Cardiac muscle cell (in vitro differentiated cells and primary cell): Measurements from ENCODE around the gene FRS3. TPM values are rescaled to one million over a fixed set of nuclear protein-coding genes. Genes with fewer than 3 reads are reported as not detected.
A peak's percentile ranks its signal among the peaks of the same experiment; 100 is the strongest.

Experiments used
- DNase-seq, 2 donors: peaks; one replicate each; pipeline versions ENCODE4 v3.0.0 to v3.0.0-alpha.2; 2010 to 2017; ENCODE audit warnings: low read depth in 1 of 2, low spot score in 1 of 2
- H3K27ac ChIP-seq: fragments of 200-600 bp; sonication (generic); 2 replicates; pipeline ENCODE4 v1.5.1; 2016
- H3K27me3 ChIP-seq: fragments of 200-600 bp; sonication (generic); 2 replicates; pipeline ENCODE4 v1.6.0; 2016; ENCODE audit warnings: control low read depth
- H3K36me3 ChIP-seq: fragments of 200-600 bp; sonication (generic); 2 replicates; pipeline ENCODE4 v1.5.1; 2016; ENCODE audit warnings: control low read depth
- H3K4me1 ChIP-seq: fragments of 200-600 bp; sonication (generic); 2 replicates; pipeline ENCODE4 v1.8.1; 2017; ENCODE audit warnings: low read depth, mild to moderate bottlenecking, mixed run types
- H3K4me3 ChIP-seq: fragments of 200-600 bp; sonication (generic); 2 replicates; pipeline ENCODE4 v1.5.1; 2016; ENCODE audit warnings: mild to moderate bottlenecking
- H3K9me3 ChIP-seq: fragments of 200-600 bp; sonication (generic); 2 replicates; pipeline ENCODE4 v1.5.1; 2017; ENCODE audit warnings: low read depth, mild to moderate bottlenecking, control low read depth
- CTCF ChIP-seq: IDR thresholded peaks from 2 replicates; pipeline ENCODE4 v1.5.1; 2012; ENCODE audit warnings: low read depth, mild to moderate bottlenecking, low read length
- polyA plus RNA-seq: library from polyadenylated mRNA; unstranded; fragments of >200 nt; fragmentation: Nextera tagmentation; extraction: Ambion mirVana; gene quantifications from 2 replicates; pipeline ENCODE4 v1.2.1, GENCODE V29; 2016
- total RNA-seq: library from RNA; depleted of rRNA; stranded (reverse); fragments of >200 nt; gene quantifications from 2 replicates; pipeline ENCODE4 v1.2.3, GENCODE V29; 2016

Gene FRS3
- total and polyA plus RNA-seq, 2 experiments from 2014 or later: 24.7 to 25.3 TPM

GRCh38 chr6:41821266-41821665, 41.6 kb upstream of the FRS3 start:
- no peaks in the 10 kb centered on the region for H3K36me3 ChIP-seq
- TF ChIP-seq CTCF: no peak
- H3K27ac ChIP-seq: no peak overlapping the region
- peaks cover 11% of the 10 kb centered on the region for H3K4me1 ChIP-seq
- H3K27me3 ChIP-seq: no peaks in the 10 kb centered on the region
- H3K9me3 ChIP-seq: no peaks in the 10 kb centered on the region
- H3K4me3 ChIP-seq: no peak overlapping the region
- no peak for DNase-seq

GRCh38 chr6:41818271-41819054, 38.8 kb upstream of the FRS3 start:
- Histone ChIP-seq H3K36me3 (no peaks in the 10 kb centered on the region), H3K4me1 (peaks cover 12% of the 10 kb centered on the region), H3K27me3 (no peaks in the 10 kb centered on the region), H3K27ac (peak overlapping the region; percentile 30), H3K9me3 (no peaks in the 10 kb centered on the region), H3K4me3 (no peak overlapping the region)
- DNase-seq: peak; percentile 29 to 58
- no peak for TF ChIP-seq CTCF

GRCh38 chr6:41815587-41815986, 35.9 kb upstream of the FRS3 start:
- H3K4me1 ChIP-seq: peaks cover 11% of the 10 kb centered on the region
- H3K27me3 ChIP-seq: no peaks in the 10 kb centered on the region

GRCh38 chr6:41814629-41815028, 34.9 kb upstream of the FRS3 start:
- H3K4me3 ChIP-seq: no peak overlapping the region
- H3K36me3 ChIP-seq: no peaks in the 10 kb centered on the region
- no peak for TF ChIP-seq CTCF
- no peaks in the 10 kb centered on the region for H3K9me3 ChIP-seq
- DNase-seq: no peak
- no peaks in the 10 kb centered on the region for H3K27me3 ChIP-seq
- peaks cover 11% of the 10 kb centered on the region for H3K4me1 ChIP-seq
- H3K27ac ChIP-seq: no peak overlapping the region

More at GRCh38 chr6:41815587-41815986, 35.9 kb upstream of the FRS3 start:
- Histone ChIP-seq H3K36me3 (no peaks in the 10 kb centered on the region), H3K27ac (peak overlapping the region; percentile 70), H3K4me3 (no peak overlapping the region), H3K9me3 (no peaks in the 10 kb centered on the region)
- TF ChIP-seq CTCF: no peak
- no peak for DNase-seq

GRCh38 chr6:41813956-41814355, 34.3 kb upstream of the FRS3 start:
- Histone ChIP-seq H3K36me3 (no peaks in the 10 kb centered on the region), H3K4me1 (peaks cover 11% of the 10 kb centered on the region), H3K27ac (no peak overlapping the region), H3K9me3 (no peaks in the 10 kb centered on the region), H3K27me3 (no peaks in the 10 kb centered on the region), H3K4me3 (no peak overlapping the region)
- no peak for TF ChIP-seq CTCF
- no peak for DNase-seq
